HTR-8/SVneo (cell line): Measurements from ENCODE around the gene PRDM4.
A peak's percentile ranks its signal among the peaks of the same experiment; 100 is the strongest.

Experiments used
- DNase-seq: peaks from one replicate; pipeline ENCODE4 v3.0.0; 2011; ENCODE audit warnings: low spot score, mixed read lengths; ENCODE audit not compliant: insufficient read length
- FAIRE-seq: peaks from 2 replicates; lab custom pipeline; 2011; peaks lifted over from hg19 to GRCh38; lab: Jason Lieb, UNC

Gene PRDM4

GRCh38 chr12:107760809-107761501 lies at the start of gene PRDM4:
TSS of gene PRDM4 (minus strand) at chr12:107761137. CDS start at chr12:107760515, 622 bp downstream.
- DNase-seq (peak; percentile 94), FAIRE-seq (peak; percentile 75)

- no peak for DNase-seq
- FAIRE-seq, result no peak
These were observed 46.7 kb upstream of the PRDM4 start for GRCh38 chr12:107807471-107808150.

- DNase-seq (no peak), FAIRE-seq (no peak)
These were observed 44.7 kb upstream of the PRDM4 start for GRCh38 chr12:107805488-107806180.

GRCh38 chr12:107803092-107803491 lies 42.2 kb upstream of the PRDM4 start:
- FAIRE-seq, result no peak

GRCh38 chr12:107801150-107801549 lies 40.2 kb upstream of the PRDM4 start:
- FAIRE-seq (no peak), DNase-seq (no peak)

More at GRCh38 chr12:107803092-107803491, 42.2 kb upstream of the PRDM4 start:
- DNase-seq, result no peak

- no peak for DNase-seq
- no peak for FAIRE-seq
These were observed 37.6 kb upstream of the PRDM4 start for GRCh38 chr12:107798580-107798979.

- FAIRE-seq, result no peak
- DNase-seq, result no peak
These were observed 33.5 kb upstream of the PRDM4 start for GRCh38 chr12:107794451-107794850.

- FAIRE-seq, result no peak
- DNase-seq, result no peak
These were observed 30.6 kb upstream of the PRDM4 start for GRCh38 chr12:107791465-107792089.

GRCh38 chr12:107788690-107789458 lies 27.9 kb upstream of the PRDM4 start:
- DNase-seq (no peak), FAIRE-seq (no peak)

GRCh38 chr12:107788281-107788680 lies 27.3 kb upstream of the PRDM4 start:
- DNase-seq, result no peak

GRCh38 chr12:107783406-107784376 lies 22.8 kb upstream of the PRDM4 start:
- FAIRE-seq, result no peak
- no peak for DNase-seq

More at GRCh38 chr12:107788281-107788680, 27.3 kb upstream of the PRDM4 start:
- FAIRE-seq, result no peak

GRCh38 chr12:107782067-107782466 lies 21.1 kb upstream of the PRDM4 start:
- FAIRE-seq, result no peak
- DNase-seq, result no peak

GRCh38 chr12:107780298-107780697 lies 19.4 kb upstream of the PRDM4 start:
- FAIRE-seq (no peak), DNase-seq (no peak)

- FAIRE-seq, result no peak
- no peak for DNase-seq
These were observed 18.3 kb upstream of the PRDM4 start for GRCh38 chr12:107779077-107779831.

- FAIRE-seq (no peak), DNase-seq (no peak)
These were observed 17.6 kb upstream of the PRDM4 start for GRCh38 chr12:107778383-107779025.

GRCh38 chr12:107776171-107776570 lies 15.2 kb upstream of the PRDM4 start:
- DNase-seq (no peak), FAIRE-seq (no peak)

GRCh38 chr12:107775093-107775721 lies 14.3 kb upstream of the PRDM4 start:
- FAIRE-seq, result no peak
- DNase-seq, result no peak
